Activated T-helper 17 cell treated with anti-CD3 and anti-CD28 coated beads, Interleukin-2, amount 50 U/mL, for 72 hours (primary cell): Measurements from ENCODE around the gene DLGAP1. TPM values are rescaled to one million over a fixed set of nuclear protein-coding genes. Genes with fewer than 3 reads are reported as not detected.
"Not testable (repeated sequence)": the region's sequence is repeated elsewhere in the genome, so short reads cannot be mapped to it uniquely, and the experiment has no call there.

Experiments
- ATAC-seq: fragments of 150-1000 bp; cut with Tn5 transposase; replicated peaks from 2 replicates; pipeline ENCODE4 v1.10.0; 2021; ENCODE audit warnings: mild to moderate bottlenecking, moderate library complexity
- H3K27ac Mint-ChIP-seq: one replicate; pipeline ENCODE4 v1.8.0; 2022; ENCODE audit warnings: mixed read lengths
- H3K27me3 Mint-ChIP-seq: one replicate; pipeline ENCODE4 v1.8.0; 2022; ENCODE audit warnings: mixed read lengths
- H3K36me3 Mint-ChIP-seq: one replicate; pipeline ENCODE4 v1.8.0; 2022; ENCODE audit warnings: low read depth, mild to moderate bottlenecking, mixed read lengths
- H3K4me1 Mint-ChIP-seq: one replicate; pipeline ENCODE4 v1.8.0; 2022; ENCODE audit warnings: mixed read lengths
- H3K4me3 Mint-ChIP-seq: one replicate; pipeline ENCODE4 v1.8.0; 2022; ENCODE audit warnings: mild to moderate bottlenecking, mixed read lengths
- H3K9me3 Mint-ChIP-seq: one replicate; pipeline ENCODE4 v1.8.0; 2022; ENCODE audit warnings: mixed read lengths
- total RNA-seq, 2 donors: library from RNA; stranded (reverse); gene quantifications; one replicate each; pipeline ENCODE4 v1.2.3, GENCODE V29; 2022

DLGAP1 gene
- total RNA-seq, 2 donors from 2014 or later: 1.1 to 1.2 TPM

DNA sequence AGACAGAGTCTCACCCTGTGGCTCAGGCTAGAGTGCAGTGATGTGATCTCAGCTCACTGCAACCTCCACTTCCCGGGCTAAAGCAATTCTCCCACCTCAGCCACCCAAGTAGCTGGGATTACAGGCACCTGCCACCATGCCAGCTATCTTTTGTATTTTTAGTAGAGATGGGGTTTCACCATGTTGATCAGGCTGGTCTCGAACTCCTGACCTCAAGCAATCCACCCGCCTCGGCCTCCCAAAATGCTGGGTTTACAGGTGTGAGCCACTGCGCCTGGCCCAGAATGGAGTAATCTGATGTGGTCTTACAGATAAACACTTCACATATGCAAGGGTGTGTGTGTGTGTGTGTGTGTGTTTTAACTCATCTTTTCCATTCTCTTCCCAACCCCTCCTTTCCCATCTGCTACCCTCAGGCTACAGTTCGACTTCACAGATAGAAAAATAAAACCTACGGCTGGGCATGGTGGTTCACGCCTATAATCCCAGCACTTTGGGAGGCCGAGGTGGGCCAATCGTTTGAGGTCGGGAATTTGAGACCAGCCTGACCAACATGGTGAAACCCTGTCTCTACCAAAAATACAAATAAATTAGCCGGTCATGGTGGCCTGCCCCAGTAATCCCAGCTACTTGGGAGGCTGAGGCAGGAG, 853.9 kb downstream of the DLGAP1 start:
- H3K27me3 Mint-ChIP-seq, ATAC-seq, H3K4me3 Mint-ChIP-seq, H3K9me3 Mint-ChIP-seq, H3K27ac Mint-ChIP-seq: not testable (repeated sequence)
- peaks cover 27% of the 10 kb centered on the region for H3K36me3 Mint-ChIP-seq
- H3K4me1 Mint-ChIP-seq: peaks cover 19% of the 10 kb centered on the region

GRCh38 chr18:3599861-3600260, 855.2 kb downstream of the DLGAP1 start:
- H3K27me3 Mint-ChIP-seq: no peaks in the 10 kb centered on the region
- no peaks in the 10 kb centered on the region for H3K9me3 Mint-ChIP-seq
- no peak for ATAC-seq
- H3K27ac Mint-ChIP-seq: no peak overlapping the region
- H3K4me3 Mint-ChIP-seq: no peak overlapping the region
- H3K36me3 Mint-ChIP-seq: peaks cover 41% of the 10 kb centered on the region
- peaks cover 19% of the 10 kb centered on the region for H3K4me1 Mint-ChIP-seq

DNA sequence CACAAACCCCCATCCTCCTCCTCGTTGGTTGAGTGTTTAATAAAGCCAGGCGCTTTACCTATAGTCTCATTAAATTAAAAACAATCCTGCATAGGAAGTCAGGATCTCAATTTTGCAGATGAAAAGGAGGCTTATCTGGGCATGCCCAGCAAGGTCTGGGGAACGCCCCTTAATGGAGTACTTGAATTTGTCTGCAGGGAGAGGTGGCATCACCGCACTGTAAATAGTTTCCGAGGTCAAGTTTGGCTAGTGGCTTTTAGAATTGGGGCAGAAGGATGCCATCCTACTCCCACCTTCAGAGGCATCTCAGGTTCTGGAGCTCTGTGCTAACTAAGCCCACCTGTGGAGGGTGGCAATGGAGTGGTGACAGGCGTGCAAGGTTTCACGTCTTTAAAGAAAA, 855.9 kb downstream of the DLGAP1 start:
- peaks cover 19% of the 10 kb centered on the region for H3K4me1 Mint-ChIP-seq
- no peak overlapping the region for H3K27ac Mint-ChIP-seq
- H3K4me3 Mint-ChIP-seq: peak overlapping the region; percentile 94
- no peak for ATAC-seq
- peaks cover 47% of the 10 kb centered on the region for H3K36me3 Mint-ChIP-seq
- no peaks in the 10 kb centered on the region for H3K27me3 Mint-ChIP-seq
- no peaks in the 10 kb centered on the region for H3K9me3 Mint-ChIP-seq

GRCh38 chr18:3598581-3598980, 856.5 kb downstream of the DLGAP1 start:
- no peaks in the 10 kb centered on the region for H3K9me3 Mint-ChIP-seq
- H3K4me1 Mint-ChIP-seq: peaks cover 20% of the 10 kb centered on the region
- H3K36me3 Mint-ChIP-seq: peaks cover 54% of the 10 kb centered on the region
- no peaks in the 10 kb centered on the region for H3K27me3 Mint-ChIP-seq
- peak overlapping the region; percentile 94 for H3K4me3 Mint-ChIP-seq
- no peak overlapping the region for H3K27ac Mint-ChIP-seq
- no peak for ATAC-seq

DNA sequence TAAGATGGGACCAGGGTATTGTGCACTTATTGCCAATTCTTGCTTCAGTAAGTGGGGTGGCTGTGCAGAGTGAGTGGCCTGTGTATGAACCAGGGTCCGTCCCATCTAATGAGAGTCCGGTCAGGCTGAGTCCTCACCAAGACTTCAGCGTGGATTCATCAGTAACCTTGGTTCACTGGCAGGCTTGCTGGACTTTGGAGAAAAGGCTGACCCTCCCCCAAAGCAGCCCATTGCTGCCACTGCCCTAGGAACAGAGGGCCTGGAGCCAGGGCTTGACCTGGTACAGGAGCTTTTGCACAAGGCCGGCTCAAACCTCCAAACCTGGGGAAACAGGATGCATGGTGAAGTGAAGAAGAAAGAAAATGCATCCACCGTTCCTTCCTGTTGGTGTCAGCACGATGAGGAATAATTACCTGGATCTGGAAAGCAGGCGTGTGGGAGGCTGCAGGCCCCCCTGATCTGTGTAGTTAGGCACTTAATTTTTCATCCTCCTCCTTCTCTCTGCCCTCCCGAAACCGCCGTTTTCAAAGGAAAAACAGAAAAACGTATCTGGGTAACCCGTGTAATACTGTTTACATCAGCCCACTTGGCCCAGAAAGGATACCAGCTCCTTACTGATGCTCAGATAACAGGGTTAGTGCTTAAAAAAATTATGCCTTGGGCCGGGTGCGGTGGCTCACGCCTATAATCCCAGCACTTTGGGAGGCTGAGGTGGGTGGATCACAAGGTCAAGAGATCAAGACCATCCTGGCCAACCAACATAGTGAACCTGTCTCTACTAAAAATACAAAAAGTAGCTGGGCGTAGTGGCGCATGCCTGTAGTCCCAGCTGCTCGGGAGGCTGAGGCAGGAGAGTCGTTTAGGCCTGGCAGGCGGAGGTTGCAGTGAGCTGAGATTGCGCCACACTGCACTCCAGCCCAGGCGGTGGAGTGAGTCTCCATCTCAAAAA, 857.4 kb downstream of the DLGAP1 start:
- H3K36me3 Mint-ChIP-seq: peaks cover 58% of the 10 kb centered on the region

GRCh38 chr18:3596637-3597384, 858.3 kb downstream of the DLGAP1 start:
- H3K9me3 Mint-ChIP-seq: no peaks in the 10 kb centered on the region
- peak overlapping the region; percentile 94 for H3K4me3 Mint-ChIP-seq
- H3K36me3 Mint-ChIP-seq: peaks cover 58% of the 10 kb centered on the region
- H3K27me3 Mint-ChIP-seq: no peaks in the 10 kb centered on the region
- peak; percentile 13 for ATAC-seq
- H3K4me1 Mint-ChIP-seq: peaks cover 25% of the 10 kb centered on the region
- H3K27ac Mint-ChIP-seq: peak overlapping the region; percentile 97

More for the DNA sequence above, 857.4 kb downstream of the DLGAP1 start:
- H3K4me3 Mint-ChIP-seq: peak overlapping the region; percentile 94
- no peak for ATAC-seq
- peaks cover 26% of the 10 kb centered on the region for H3K4me1 Mint-ChIP-seq
- H3K27me3 Mint-ChIP-seq: no peaks in the 10 kb centered on the region
- peak overlapping the region; percentile 97 for H3K27ac Mint-ChIP-seq
- no peaks in the 10 kb centered on the region for H3K9me3 Mint-ChIP-seq

DNA sequence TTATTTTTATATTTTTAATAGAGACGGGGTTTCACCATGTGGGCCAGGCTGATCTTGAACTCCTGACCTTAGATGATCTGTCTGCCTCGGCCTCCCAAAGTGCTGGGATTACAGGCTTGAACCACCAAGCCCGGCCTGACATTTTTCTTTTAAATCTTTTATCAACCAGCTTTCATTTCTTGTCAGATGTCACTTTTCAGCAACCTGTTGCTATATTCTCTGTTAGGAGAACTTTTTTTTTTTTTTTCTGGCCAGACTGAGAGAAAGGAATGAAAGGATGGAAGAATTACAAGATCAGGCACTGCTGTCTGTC, 858.8 kb downstream of the DLGAP1 start:
- Mint-ChIP-seq H3K4me1 (peaks cover 27% of the 10 kb centered on the region), H3K4me3 (peak overlapping the region; percentile 94), H3K36me3 (peaks cover 58% of the 10 kb centered on the region), H3K27ac (peak overlapping the region; percentile 97), H3K27me3 (no peaks in the 10 kb centered on the region), H3K9me3 (no peaks in the 10 kb centered on the region)
- ATAC-seq: no peak

GRCh38 chr18:3595369-3596273, 859.5 kb downstream of the DLGAP1 start:
- peaks cover 32% of the 10 kb centered on the region for H3K4me1 Mint-ChIP-seq
- H3K27ac Mint-ChIP-seq: peak overlapping the region; percentile 97
- H3K9me3 Mint-ChIP-seq: no peaks in the 10 kb centered on the region
- no peaks in the 10 kb centered on the region for H3K27me3 Mint-ChIP-seq
- peak; percentile 75 for ATAC-seq
- H3K4me3 Mint-ChIP-seq: peak overlapping the region; percentile 94
- peaks cover 58% of the 10 kb centered on the region for H3K36me3 Mint-ChIP-seq

DNA sequence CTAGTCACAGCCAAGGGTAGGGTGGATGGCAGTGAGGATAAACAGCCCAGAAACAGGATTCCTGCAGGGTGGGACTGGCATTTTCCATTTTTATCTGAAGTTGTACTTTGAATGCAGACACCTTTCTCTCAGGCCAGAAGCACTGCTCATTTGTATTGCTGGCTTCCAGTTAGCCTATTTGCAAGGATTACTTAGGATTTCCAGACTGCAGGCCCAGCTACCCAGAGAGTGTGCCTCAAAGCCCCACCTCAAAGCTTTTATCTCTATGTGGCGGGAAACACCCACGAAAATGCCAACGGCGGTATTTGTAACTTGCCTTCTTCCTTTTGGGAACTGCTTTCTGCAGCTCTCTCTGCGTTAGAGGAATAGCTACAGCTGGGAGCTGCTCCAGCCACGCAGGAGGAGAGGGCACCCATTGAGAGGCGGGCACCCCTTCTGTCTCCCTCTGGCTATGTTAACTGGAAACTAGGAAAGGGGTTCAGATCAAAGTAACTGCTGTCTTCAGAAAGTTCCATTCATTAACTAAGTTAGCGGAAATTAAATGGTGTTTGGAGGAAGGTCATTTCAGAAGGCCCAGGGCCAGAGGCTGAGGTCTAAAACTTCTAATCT, 860.2 kb downstream of the DLGAP1 start:
- no peaks in the 10 kb centered on the region for H3K27me3 Mint-ChIP-seq
- H3K9me3 Mint-ChIP-seq: no peaks in the 10 kb centered on the region
- H3K4me3 Mint-ChIP-seq: peak overlapping the region; percentile 94
- peak; percentile 2 for ATAC-seq
- H3K36me3 Mint-ChIP-seq: peaks cover 58% of the 10 kb centered on the region
- H3K4me1 Mint-ChIP-seq: peaks cover 32% of the 10 kb centered on the region
- H3K27ac Mint-ChIP-seq: peak overlapping the region; percentile 97

- peak; percentile 77 for ATAC-seq
- H3K27ac Mint-ChIP-seq: peak overlapping the region; percentile 97
- H3K4me1 Mint-ChIP-seq: peaks cover 32% of the 10 kb centered on the region
- H3K36me3 Mint-ChIP-seq: peaks cover 58% of the 10 kb centered on the region
- peak overlapping the region; percentile 94 for H3K4me3 Mint-ChIP-seq
- no peaks in the 10 kb centered on the region for H3K27me3 Mint-ChIP-seq
- no peaks in the 10 kb centered on the region for H3K9me3 Mint-ChIP-seq
These were observed 861.0 kb downstream of the DLGAP1 start for GRCh38 chr18:3593904-3594759.

DNA sequence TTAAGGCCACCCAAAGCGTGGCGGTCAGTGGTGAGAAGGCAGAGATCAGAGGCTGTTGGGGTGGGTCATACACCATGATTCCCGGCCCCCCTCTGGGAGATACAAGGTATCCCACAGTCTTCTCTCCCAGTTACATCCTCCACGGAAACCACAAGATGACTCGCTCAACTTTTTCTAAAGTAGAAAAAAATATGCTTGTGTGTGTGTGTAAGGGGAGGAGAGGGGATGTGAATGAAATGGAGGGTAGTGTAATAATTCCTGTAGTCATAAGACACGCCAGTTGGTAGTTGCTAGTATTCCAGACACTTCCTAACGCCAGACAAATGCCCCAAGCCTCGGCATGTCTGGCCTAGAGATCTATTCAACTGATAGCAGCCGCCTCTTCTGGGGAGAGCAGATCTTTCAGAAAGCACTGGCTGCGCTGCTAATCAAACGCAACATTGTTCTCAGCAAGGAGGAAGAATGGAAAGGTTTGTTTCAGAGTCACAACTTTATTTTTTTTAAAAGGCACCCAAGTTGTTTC, 861.7 kb downstream of the DLGAP1 start:
- Mint-ChIP-seq H3K4me3 (peak overlapping the region; percentile 94), H3K4me1 (peaks cover 32% of the 10 kb centered on the region)

GRCh38 chr18:3592864-3593263, 862.2 kb downstream of the DLGAP1 start:
- Mint-ChIP-seq H3K4me3 (peak overlapping the region; percentile 94), H3K27me3 (no peaks in the 10 kb centered on the region), H3K9me3 (no peaks in the 10 kb centered on the region), H3K4me1 (peaks cover 32% of the 10 kb centered on the region), H3K27ac (peak overlapping the region; percentile 97), H3K36me3 (peaks cover 47% of the 10 kb centered on the region)
- ATAC-seq: no peak

More for the DNA sequence above, 861.7 kb downstream of the DLGAP1 start:
- Mint-ChIP-seq H3K27me3 (no peaks in the 10 kb centered on the region), H3K27ac (peak overlapping the region; percentile 97), H3K36me3 (peaks cover 53% of the 10 kb centered on the region), H3K9me3 (no peaks in the 10 kb centered on the region)
- peak; percentile 2 for ATAC-seq
